Neural progenitor cell (in vitro differentiated cells): ENCODE data around the gene MESD. TPM values are rescaled to one million over a fixed set of nuclear protein-coding genes. Genes with fewer than 3 reads are reported as not detected.

Source experiments
- DNase-seq: peaks from one replicate; pipeline ENCODE4 v3.0.0-alpha.2; 2016; ENCODE audit warnings: low spot score
- H2AFZ ChIP-seq: fragments of 200-600 bp; sonication (generic); replicated peaks from 2 replicates; pipeline ENCODE4 v1.6.1; 2016; ENCODE audit warnings: antibody characterized with exemption
- H3F3A ChIP-seq: fragments of 200-600 bp; sonication (generic); 2 replicates; pipeline ENCODE4 v1.6.1; 2016; ENCODE audit warnings: antibody characterized with exemption, low read depth
- H3K27ac ChIP-seq: fragments of 200-600 bp; sonication (generic); 2 replicates; pipeline ENCODE4 v1.5.1; 2016; ENCODE audit warnings: mild to moderate bottlenecking
- H3K27me3 ChIP-seq: fragments of 200-600 bp; sonication (generic); 2 replicates; pipeline ENCODE4 v1.6.1; 2016; ENCODE audit warnings: mild to moderate bottlenecking, moderate library complexity
- H3K36me3 ChIP-seq: fragments of 200-600 bp; sonication (generic); 2 replicates; pipeline ENCODE4 v1.5.1; 2016
- H3K4me1 ChIP-seq: fragments of 200-600 bp; sonication (generic); 2 replicates; pipeline ENCODE4 v1.6.1; 2016; ENCODE audit warnings: mixed run types
- H3K4me2 ChIP-seq: fragments of 200-600 bp; sonication (generic); 2 replicates; pipeline ENCODE4 v1.6.1; 2016
- H3K4me3 ChIP-seq: fragments of 200-600 bp; sonication (generic); 2 replicates; pipeline ENCODE4 v1.5.1; 2016
- H3K79me2 ChIP-seq: fragments of 200-600 bp; sonication (generic); 2 replicates; pipeline ENCODE4 v1.6.1; 2016; ENCODE audit warnings: low read depth
- H3K9ac ChIP-seq: fragments of 200-600 bp; sonication (generic); 2 replicates; pipeline ENCODE4 v1.6.1; 2016
- H3K9me3 ChIP-seq: fragments of 200-600 bp; sonication (generic); 2 replicates; pipeline ENCODE4 v1.5.1; 2016; ENCODE audit warnings: low read depth
- H4K20me1 ChIP-seq: fragments of 200-600 bp; sonication (generic); 2 replicates; pipeline ENCODE4 v1.6.1; 2016; ENCODE audit warnings: low read depth
- H3K27ac Mint-ChIP-seq: 3 replicates; pipeline ENCODE4 v1.8.0; 2021; ENCODE audit warnings: mixed read lengths
- H3K27me3 Mint-ChIP-seq: 2 replicates; pipeline ENCODE4 v1.8.0; 2022; ENCODE audit warnings: low read depth, mild to moderate bottlenecking, inconsistent platforms, moderate library complexity, mixed read lengths; ENCODE audit not compliant: insufficient read depth
- H3K36me3 Mint-ChIP-seq: 3 replicates; pipeline ENCODE4 v1.8.0; 2021; ENCODE audit warnings: mixed read lengths
- H3K4me1 Mint-ChIP-seq: 3 replicates; pipeline ENCODE4 v1.8.0; 2021; ENCODE audit warnings: mixed read lengths
- H3K4me3 Mint-ChIP-seq: 3 replicates; pipeline ENCODE4 v1.8.0; 2021; ENCODE audit warnings: mild to moderate bottlenecking, moderate library complexity, mixed read lengths
- H3K9me3 Mint-ChIP-seq: 3 replicates; pipeline ENCODE4 v1.8.0; 2020; ENCODE audit warnings: mixed read lengths
- EZH2 ChIP-seq: fragments of 200-600 bp; sonication (generic); IDR thresholded peaks from 2 replicates; pipeline ENCODE4 v1.6.1; 2017; ENCODE audit warnings: antibody characterized with exemption, mild to moderate bottlenecking, moderate library complexity
- EZH2phosphoT487 ChIP-seq: fragments of 200-600 bp; sonication (generic); IDR thresholded peaks from 2 replicates; pipeline ENCODE4 v1.6.1; 2017; ENCODE audit warnings: antibody characterized with exemption
- total RNA-seq: library from RNA; depleted of rRNA; stranded (reverse); fragments of >200 nt; gene quantifications from 2 replicates; pipeline ENCODE4 v1.2.3, GENCODE V29; 2015; ENCODE audit warnings: low replicate concordance
- TF ChIP-seq, protein P1 (sequence below): fragments of 200-600 bp; sonication (generic); IDR thresholded peaks from 2 replicates; pipeline ENCODE4 v1.5.1; 2017; ENCODE audit warnings: antibody characterized with exemption, mild to moderate bottlenecking

MESD gene
- total RNA-seq, 1 donor from 2014 or later, result 31.5 TPM

DNA sequence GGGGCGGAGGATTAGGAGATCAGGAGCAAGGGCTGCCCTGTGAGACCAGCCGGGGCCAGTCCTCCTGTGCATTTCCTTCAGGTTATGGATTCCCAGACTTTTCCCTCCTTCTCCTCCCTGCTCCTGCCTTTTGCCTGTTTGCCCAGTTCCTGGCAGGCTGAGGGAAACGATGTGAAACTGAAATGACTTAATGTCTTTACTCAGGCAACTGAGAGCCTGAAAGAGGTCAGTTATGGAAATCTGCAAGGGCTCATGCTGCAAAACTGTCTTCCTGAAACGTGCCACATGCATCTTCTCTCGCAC is 57.2 kb downstream of the MESD start:
- Histone ChIP-seq H2AFZ (no peak overlapping the region), H3K4me2 (no peak overlapping the region), H3K79me2 (no peaks in the 10 kb centered on the region), H3K4me3 (no peak overlapping the region), H3K9ac (no peak overlapping the region), H3K27me3 (no peaks in the 10 kb centered on the region), H3K36me3 (no peaks in the 10 kb centered on the region), H3F3A (no peaks in the 10 kb centered on the region), H3K27ac (no peak overlapping the region), H3K9me3 (no peaks in the 10 kb centered on the region), H4K20me1 (no peaks in the 10 kb centered on the region), H3K4me1 (no peaks in the 10 kb centered on the region)
- no peak for DNase-seq
- Mint-ChIP-seq H3K9me3 (no peaks in the 10 kb centered on the region), H3K27ac (no peak overlapping the region), H3K36me3 (peaks cover 5% of the 10 kb centered on the region), H3K4me1 (peaks cover 4% of the 10 kb centered on the region), H3K27me3 (peaks cover 2% of the 10 kb centered on the region), H3K4me3 (no peak overlapping the region)
- no peak for TF ChIP-seq EZH2
- TF ChIP-seq, protein P1, sequence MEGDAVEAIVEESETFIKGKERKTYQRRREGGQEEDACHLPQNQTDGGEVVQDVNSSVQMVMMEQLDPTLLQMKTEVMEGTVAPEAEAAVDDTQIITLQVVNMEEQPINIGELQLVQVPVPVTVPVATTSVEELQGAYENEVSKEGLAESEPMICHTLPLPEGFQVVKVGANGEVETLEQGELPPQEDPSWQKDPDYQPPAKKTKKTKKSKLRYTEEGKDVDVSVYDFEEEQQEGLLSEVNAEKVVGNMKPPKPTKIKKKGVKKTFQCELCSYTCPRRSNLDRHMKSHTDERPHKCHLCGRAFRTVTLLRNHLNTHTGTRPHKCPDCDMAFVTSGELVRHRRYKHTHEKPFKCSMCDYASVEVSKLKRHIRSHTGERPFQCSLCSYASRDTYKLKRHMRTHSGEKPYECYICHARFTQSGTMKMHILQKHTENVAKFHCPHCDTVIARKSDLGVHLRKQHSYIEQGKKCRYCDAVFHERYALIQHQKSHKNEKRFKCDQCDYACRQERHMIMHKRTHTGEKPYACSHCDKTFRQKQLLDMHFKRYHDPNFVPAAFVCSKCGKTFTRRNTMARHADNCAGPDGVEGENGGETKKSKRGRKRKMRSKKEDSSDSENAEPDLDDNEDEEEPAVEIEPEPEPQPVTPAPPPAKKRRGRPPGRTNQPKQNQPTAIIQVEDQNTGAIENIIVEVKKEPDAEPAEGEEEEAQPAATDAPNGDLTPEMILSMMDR, result no peak
- no peak for TF ChIP-seq EZH2phosphoT487

DNA sequence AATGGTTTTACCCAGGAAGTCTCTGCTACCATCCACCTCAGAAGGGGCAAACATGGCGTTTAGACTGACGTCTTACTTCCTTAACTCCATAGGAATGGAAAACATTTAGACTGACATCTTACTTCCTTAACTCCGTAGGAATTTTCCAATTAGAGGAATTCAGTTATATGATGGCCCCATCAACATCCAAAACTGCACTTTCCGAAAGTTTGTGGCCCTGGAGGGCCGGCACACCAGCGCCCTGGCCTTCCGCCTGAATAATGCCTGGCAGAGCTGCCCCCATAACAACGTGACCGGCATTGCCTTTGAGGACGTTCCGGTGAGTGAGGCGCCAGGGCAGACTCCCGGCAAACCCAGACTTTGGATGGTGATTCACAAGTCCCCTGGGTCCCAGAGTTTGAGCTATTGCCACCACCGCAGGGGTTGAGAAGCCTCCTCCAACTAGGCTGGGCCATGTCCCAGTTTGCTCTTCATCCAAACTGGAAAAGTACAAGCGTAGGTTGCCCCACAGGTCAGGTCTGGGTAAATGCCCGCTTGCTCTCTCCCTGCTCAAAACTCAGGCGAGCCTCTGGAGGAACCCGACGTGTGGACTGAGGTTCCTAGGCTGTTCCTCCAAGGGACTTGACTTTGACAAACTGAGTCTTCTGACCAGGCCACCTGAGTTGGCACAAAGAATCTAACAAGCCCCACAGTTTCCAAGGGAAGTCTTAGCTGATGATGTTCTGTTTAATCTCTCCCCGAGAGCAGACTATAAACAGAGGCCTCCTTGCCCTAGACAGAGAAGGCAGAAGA is 57.7 kb downstream of the MESD start:
- Histone ChIP-seq H3F3A (no peaks in the 10 kb centered on the region), H3K27ac (no peak overlapping the region), H3K27me3 (no peaks in the 10 kb centered on the region), H3K36me3 (no peaks in the 10 kb centered on the region), H3K9ac (no peak overlapping the region), H3K79me2 (no peaks in the 10 kb centered on the region), H3K4me2 (no peak overlapping the region), H4K20me1 (no peaks in the 10 kb centered on the region), H3K9me3 (no peaks in the 10 kb centered on the region), H3K4me1 (no peaks in the 10 kb centered on the region), H3K4me3 (no peak overlapping the region), H2AFZ (no peak overlapping the region)
- Mint-ChIP-seq H3K27me3 (peaks cover 3% of the 10 kb centered on the region), H3K4me3 (no peak overlapping the region), H3K27ac (no peak overlapping the region), H3K9me3 (no peaks in the 10 kb centered on the region), H3K4me1 (peaks cover 4% of the 10 kb centered on the region), H3K36me3 (peaks cover 5% of the 10 kb centered on the region)
- no peak for TF ChIP-seq EZH2
- TF ChIP-seq EZH2phosphoT487, result no peak
- TF ChIP-seq, protein P1, result no peak
- no peak for DNase-seq

DNA sequence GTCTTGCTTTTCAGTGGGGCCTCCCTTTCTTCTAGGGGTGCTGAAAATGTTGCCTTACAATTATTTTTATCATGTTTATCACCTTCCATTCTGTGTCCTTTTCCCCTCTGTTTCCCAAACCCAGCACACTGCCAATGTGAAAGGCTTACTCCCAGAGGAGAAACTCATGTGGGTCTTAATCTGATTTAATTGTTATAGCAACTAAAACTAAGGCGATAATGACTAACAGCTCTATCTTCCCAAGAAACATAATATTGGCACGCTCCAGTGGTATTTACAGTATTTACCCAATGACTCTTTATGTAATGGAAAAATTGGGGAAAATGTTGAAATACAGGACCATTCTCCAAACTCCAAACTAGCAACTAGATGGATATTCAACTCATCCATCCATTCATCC is 58.4 kb downstream of the MESD start:
- Histone ChIP-seq H3F3A (no peaks in the 10 kb centered on the region), H3K4me3 (no peak overlapping the region), H3K9me3 (no peaks in the 10 kb centered on the region), H3K36me3 (no peaks in the 10 kb centered on the region), H4K20me1 (no peaks in the 10 kb centered on the region), H3K79me2 (no peaks in the 10 kb centered on the region), H3K4me1 (no peaks in the 10 kb centered on the region), H3K27ac (no peak overlapping the region), H3K9ac (no peak overlapping the region), H3K4me2 (no peak overlapping the region), H2AFZ (no peak overlapping the region), H3K27me3 (no peaks in the 10 kb centered on the region)
- no peak for DNase-seq
- Mint-ChIP-seq H3K4me1 (peaks cover 4% of the 10 kb centered on the region), H3K4me3 (no peak overlapping the region), H3K27me3 (peaks cover 4% of the 10 kb centered on the region), H3K27ac (no peak overlapping the region), H3K9me3 (no peaks in the 10 kb centered on the region), H3K36me3 (peaks cover 5% of the 10 kb centered on the region)
- TF ChIP-seq EZH2 (no peak), EZH2phosphoT487 (no peak)
- TF ChIP-seq, protein P1, result no peak
